ENCODE results near the gene PDILT. TPM values are rescaled to one million over a fixed set of nuclear protein-coding genes. Genes with fewer than 3 reads are reported as not detected.

PDILT gene
- total RNA-seq, 1 donor from 2014 or later = not detected

DNA sequence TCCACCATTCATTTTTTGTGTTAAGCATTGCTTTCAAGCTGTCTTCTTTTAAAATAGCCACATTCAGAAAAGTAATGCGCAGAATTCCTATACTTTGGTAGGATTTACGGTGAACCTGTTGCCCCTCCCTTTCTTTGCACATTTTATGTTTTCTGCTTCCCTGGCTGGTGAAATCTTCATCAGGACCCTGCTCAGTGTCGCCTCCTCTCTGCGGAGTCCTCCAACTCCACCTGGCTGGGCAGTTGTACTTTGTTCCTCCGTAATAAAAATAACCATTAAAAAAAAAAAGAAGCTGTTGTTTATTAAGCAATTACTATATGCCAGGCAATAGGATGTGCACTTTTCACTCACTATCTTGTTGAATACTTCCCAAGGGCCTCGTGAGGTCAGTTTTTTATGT is 54.9 kb downstream of the PDILT start:
- H3K27me3 Mint-ChIP-seq (ENCODE audit: unreplicated experiment) = no peaks in the 10 kb centered on the region
- H3K9me3 Mint-ChIP-seq (ENCODE audit: unreplicated experiment) = no peaks in the 10 kb centered on the region
- no peak overlapping the region for H3K4me3 Mint-ChIP-seq (ENCODE audit: unreplicated experiment)
- H3K36me3 Mint-ChIP-seq (ENCODE audit: unreplicated experiment) = no peaks in the 10 kb centered on the region
- H3K4me1 Mint-ChIP-seq (ENCODE audit: unreplicated experiment) = no peaks in the 10 kb centered on the region
- H3K27ac Mint-ChIP-seq (ENCODE audit: unreplicated experiment) = no peak overlapping the region
- no peak for DNase-seq (ENCODE audit: extremely low spot score, unreplicated experiment)
- TF ChIP-seq, protein P1, sequence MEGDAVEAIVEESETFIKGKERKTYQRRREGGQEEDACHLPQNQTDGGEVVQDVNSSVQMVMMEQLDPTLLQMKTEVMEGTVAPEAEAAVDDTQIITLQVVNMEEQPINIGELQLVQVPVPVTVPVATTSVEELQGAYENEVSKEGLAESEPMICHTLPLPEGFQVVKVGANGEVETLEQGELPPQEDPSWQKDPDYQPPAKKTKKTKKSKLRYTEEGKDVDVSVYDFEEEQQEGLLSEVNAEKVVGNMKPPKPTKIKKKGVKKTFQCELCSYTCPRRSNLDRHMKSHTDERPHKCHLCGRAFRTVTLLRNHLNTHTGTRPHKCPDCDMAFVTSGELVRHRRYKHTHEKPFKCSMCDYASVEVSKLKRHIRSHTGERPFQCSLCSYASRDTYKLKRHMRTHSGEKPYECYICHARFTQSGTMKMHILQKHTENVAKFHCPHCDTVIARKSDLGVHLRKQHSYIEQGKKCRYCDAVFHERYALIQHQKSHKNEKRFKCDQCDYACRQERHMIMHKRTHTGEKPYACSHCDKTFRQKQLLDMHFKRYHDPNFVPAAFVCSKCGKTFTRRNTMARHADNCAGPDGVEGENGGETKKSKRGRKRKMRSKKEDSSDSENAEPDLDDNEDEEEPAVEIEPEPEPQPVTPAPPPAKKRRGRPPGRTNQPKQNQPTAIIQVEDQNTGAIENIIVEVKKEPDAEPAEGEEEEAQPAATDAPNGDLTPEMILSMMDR (IDR thresholded peaks at IDR 0.05) = no peak

DNA sequence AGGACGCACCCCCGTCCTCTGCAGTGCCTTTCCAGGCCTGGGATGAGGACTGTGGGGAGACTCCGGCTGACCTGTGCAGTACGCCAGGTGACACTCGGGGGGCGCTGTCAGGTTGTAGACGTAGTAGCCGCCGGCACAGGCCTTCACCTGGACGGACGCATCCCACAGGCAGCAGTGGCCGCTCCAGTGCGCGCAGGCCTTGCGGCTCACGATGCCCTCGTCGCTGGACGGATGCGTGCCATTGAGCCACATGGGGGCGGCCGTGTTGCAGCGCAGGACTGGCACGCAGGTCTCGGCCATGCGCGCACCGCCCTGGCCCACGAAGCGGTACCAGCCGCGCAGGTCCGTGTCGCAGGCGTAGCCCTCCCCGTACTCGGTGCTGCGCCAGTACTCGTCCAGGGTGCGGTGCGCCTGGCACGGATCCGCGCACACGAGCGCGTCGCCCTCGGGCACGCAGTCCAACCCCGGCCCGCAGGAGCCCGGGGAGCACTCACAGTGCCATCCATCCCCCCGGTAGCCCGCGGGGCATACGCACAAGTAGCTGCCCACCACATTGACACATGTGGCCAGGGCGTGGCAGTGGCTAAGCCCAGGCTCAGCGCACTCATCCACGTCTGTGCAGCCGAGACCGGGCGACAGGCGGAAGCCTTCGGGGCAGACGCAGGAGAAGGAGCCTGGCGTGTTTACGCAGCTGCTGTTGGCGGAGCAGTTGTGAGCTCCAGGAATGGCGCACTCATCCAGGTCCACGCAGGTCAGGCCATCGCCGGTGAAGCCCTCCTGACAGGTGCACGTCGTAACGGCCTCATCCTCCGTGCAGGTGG is 56.0 kb downstream of the PDILT start:
- TF ChIP-seq, protein P1 (IDR thresholded peaks at IDR 0.05) = no peak
- Mint-ChIP-seq H3K36me3 (ENCODE audit: unreplicated experiment) (no peaks in the 10 kb centered on the region), H3K9me3 (ENCODE audit: unreplicated experiment) (peaks cover under 1% of the 10 kb centered on the region), H3K4me3 (ENCODE audit: unreplicated experiment) (no peak overlapping the region), H3K4me1 (ENCODE audit: unreplicated experiment) (no peaks in the 10 kb centered on the region), H3K27me3 (ENCODE audit: unreplicated experiment) (no peaks in the 10 kb centered on the region), H3K27ac (ENCODE audit: unreplicated experiment) (no peak overlapping the region)
- DNase-seq (ENCODE audit: extremely low spot score, unreplicated experiment) = peak; percentile 85

DNA sequence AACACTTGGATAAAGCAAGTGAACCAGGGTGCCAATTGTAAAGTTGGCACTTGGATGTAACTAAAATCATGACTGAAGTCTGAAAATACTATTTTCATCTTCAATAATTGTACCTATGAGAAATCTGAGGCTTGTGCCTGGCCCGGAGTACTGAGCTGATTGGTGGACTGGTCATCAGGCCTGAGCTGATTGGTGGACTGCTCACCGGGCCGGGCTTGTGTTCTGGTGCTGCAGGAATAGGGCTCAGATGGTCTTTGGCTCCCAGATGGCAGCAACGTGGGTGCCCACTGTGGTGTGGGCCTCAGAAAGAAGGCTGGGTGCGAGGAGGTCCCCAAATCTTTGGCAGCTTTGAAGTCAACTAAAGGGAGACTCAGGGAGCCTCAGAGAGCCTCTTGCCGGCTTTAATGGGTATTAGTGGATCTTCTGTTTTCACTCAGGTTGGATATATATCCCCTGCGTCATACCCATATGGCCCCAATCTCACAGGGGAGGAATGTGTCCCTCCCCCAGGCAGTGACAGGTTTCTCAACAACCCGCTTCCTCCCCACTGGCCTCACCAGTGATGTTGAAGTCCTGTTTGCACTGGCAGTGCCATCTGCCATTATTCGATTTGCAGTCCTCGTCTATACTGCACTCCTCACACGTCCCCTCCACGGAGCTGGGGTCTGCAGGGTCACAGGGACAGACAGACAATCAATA is 56.7 kb downstream of the PDILT start:
- no peaks in the 10 kb centered on the region for H3K4me1 Mint-ChIP-seq (ENCODE audit: unreplicated experiment)
- H3K27me3 Mint-ChIP-seq (ENCODE audit: unreplicated experiment) = no peaks in the 10 kb centered on the region
- peaks cover 5% of the 10 kb centered on the region for H3K9me3 Mint-ChIP-seq (ENCODE audit: unreplicated experiment)
- TF ChIP-seq, protein P1 (IDR thresholded peaks at IDR 0.05) = no peak
- H3K4me3 Mint-ChIP-seq (ENCODE audit: unreplicated experiment) = no peak overlapping the region
- no peaks in the 10 kb centered on the region for H3K36me3 Mint-ChIP-seq (ENCODE audit: unreplicated experiment)
- H3K27ac Mint-ChIP-seq (ENCODE audit: unreplicated experiment) = no peak overlapping the region
- DNase-seq (ENCODE audit: extremely low spot score, unreplicated experiment) = no peak

GRCh38 chr16:20344611-20345010 is 59.9 kb downstream of the PDILT start:
- Mint-ChIP-seq H3K4me3 (ENCODE audit: unreplicated experiment) (no peak overlapping the region), H3K36me3 (ENCODE audit: unreplicated experiment) (no peaks in the 10 kb centered on the region), H3K9me3 (ENCODE audit: unreplicated experiment) (peaks cover 9% of the 10 kb centered on the region), H3K27ac (ENCODE audit: unreplicated experiment) (no peak overlapping the region), H3K27me3 (ENCODE audit: unreplicated experiment) (no peaks in the 10 kb centered on the region), H3K4me1 (ENCODE audit: unreplicated experiment) (no peaks in the 10 kb centered on the region)
- no peak for DNase-seq (ENCODE audit: extremely low spot score, unreplicated experiment)
- TF ChIP-seq, protein P1 (IDR thresholded peaks at IDR 0.05) = no peak

DNA sequence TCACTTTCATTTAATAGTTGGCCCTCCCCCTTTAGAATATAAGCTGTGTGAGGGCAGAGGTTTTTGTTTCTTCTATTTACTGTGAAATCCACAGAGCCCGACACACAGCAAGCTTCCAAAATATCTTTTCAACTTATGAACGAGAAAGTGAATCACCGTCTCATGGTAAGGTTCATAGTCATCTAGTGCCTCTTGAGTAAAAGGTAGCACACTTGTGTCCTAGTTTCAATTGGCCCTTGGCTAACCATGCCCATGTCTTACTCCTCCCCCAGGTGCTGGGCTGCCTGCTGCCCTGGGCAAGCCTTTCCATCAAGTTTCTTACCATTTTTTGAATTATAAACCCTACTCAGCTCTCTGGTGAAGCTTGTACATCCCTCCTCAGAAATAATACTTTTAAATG is 64.8 kb downstream of the PDILT start:
- no peak overlapping the region for H3K4me3 Mint-ChIP-seq (ENCODE audit: unreplicated experiment)
- DNase-seq (ENCODE audit: extremely low spot score, unreplicated experiment) = no peak
- TF ChIP-seq, protein P1 (IDR thresholded peaks at IDR 0.05) = no peak
- H3K36me3 Mint-ChIP-seq (ENCODE audit: unreplicated experiment) = no peaks in the 10 kb centered on the region
- no peaks in the 10 kb centered on the region for H3K4me1 Mint-ChIP-seq (ENCODE audit: unreplicated experiment)
- no peaks in the 10 kb centered on the region for H3K27me3 Mint-ChIP-seq (ENCODE audit: unreplicated experiment)
- H3K27ac Mint-ChIP-seq (ENCODE audit: unreplicated experiment) = no peak overlapping the region
- H3K9me3 Mint-ChIP-seq (ENCODE audit: unreplicated experiment) = peaks cover 9% of the 10 kb centered on the region
